Tibial nerve (tissue), 4 donors: ENCODE results near the gene VPS26A. TPM values are rescaled to one million over a fixed set of nuclear protein-coding genes. Genes with fewer than 3 reads are reported as not detected.

Source experiments
- DNase-seq, 2 donors: peaks; one replicate each; pipeline ENCODE4 v3.0.0-alpha.2; 2019; ENCODE audit warnings: low spot score in 2 of 2
- H3K27ac ChIP-seq, 4 donors: fragments of 200-600 bp; sonication (generic) in 3 of 4; one replicate each; pipeline ENCODE4 v1.5.1; 2017 to 2019; ENCODE audit warnings: mild to moderate bottlenecking in 1 of 4
- H3K27me3 ChIP-seq, 2 donors: fragments of 200-600 bp; sonication (generic) in 1 of 2; one replicate each; pipeline versions ENCODE4 v1.5.1 to v1.6.0; 2017 to 2019
- H3K36me3 ChIP-seq, 3 donors: fragments of 200-600 bp; sonication (generic); one replicate each; pipeline ENCODE4 v1.5.1; 2018 to 2019
- H3K4me1 ChIP-seq, 4 donors: fragments of 200-600 bp; sonication (generic) in 3 of 4; one replicate each; pipeline ENCODE4 v1.5.1; 2017 to 2019
- H3K4me3 ChIP-seq, 4 donors: fragments of 200-600 bp; sonication (generic) in 3 of 4; one replicate each; pipeline ENCODE4 v1.5.1; 2017 to 2019; ENCODE audit warnings: mild to moderate bottlenecking in 1 of 4, moderate library complexity in 1 of 4
- H3K9me3 ChIP-seq, 4 donors: fragments of 200-600 bp; sonication (generic) in 3 of 4; one replicate each; pipeline ENCODE4 v1.5.1; 2017 to 2019
- CTCF ChIP-seq, 5 experiments: fragments of 200-600 bp in 3 of 5; fragments of 450-650 bp in 2 of 5; sonication (generic) in 3 of 5; IDR thresholded peaks; one replicate each; pipeline ENCODE4 v1.5.1; 2016 to 2019; ENCODE audit warnings: antibody characterized with exemption in 5 of 5, mild to moderate bottlenecking in 3 of 5, moderate library complexity in 2 of 5
- EP300 ChIP-seq, 2 donors: sonication (generic); formaldehyde crosslinking; IDR thresholded peaks; one replicate each; pipeline ENCODE4 v1.6.1; 2017; ENCODE audit warnings: antibody characterized with exemption in 2 of 2, mild to moderate bottlenecking in 1 of 2
- POLR2A ChIP-seq, 2 donors: fragments of 450-650 bp; IDR thresholded peaks; one replicate each; pipeline ENCODE4 v1.6.1; 2017; ENCODE audit warnings: antibody characterized with exemption in 2 of 2, mild to moderate bottlenecking in 2 of 2, moderate library complexity in 2 of 2
- WGBS, 2 donors: methylation state at CpG; one replicate each; pipeline ENCODE4 v1.1.5; 2018; 5-methylcytosine and 5-hydroxymethylcytosine counted together
- total RNA-seq, 4 donors: library from RNA; depleted of rRNA; stranded (reverse); fragments of >200 nt; gene quantifications; one replicate each; pipeline ENCODE4 v1.1.0, GENCODE V29; 2016

The VPS26A gene
- total RNA-seq, 4 donors from 2014 or later: 36.8 to 51.1 (median 39.0) TPM

- TF ChIP-seq EP300 (IDR thresholded peaks at IDR 0.05): no peak
- TF ChIP-seq POLR2A (IDR thresholded peaks at IDR 0.05): no peak
- TF ChIP-seq CTCF (IDR thresholded peaks at IDR 0.05): no peak
- H3K9me3 ChIP-seq: no peaks in the 10 kb centered on the region
- DNase-seq: no peak
- no peaks in the 10 kb centered on the region for H3K36me3 ChIP-seq
- no peak overlapping the region for H3K27ac ChIP-seq
- H3K4me3 ChIP-seq: no peak overlapping the region
- H3K27me3 ChIP-seq: no peaks in the 10 kb centered on the region
- peaks cover 0 to 8% (median 0%) of the 10 kb centered on the region in 4 donors for H3K4me1 ChIP-seq
- WGBS, 2 donors: 58 to 59% methylated on average over 2 of the region's 2 CpGs
Measured at GRCh38 chr10:69146759-69147158, 22.8 kb downstream of the VPS26A start.

- H3K36me3 ChIP-seq: no peaks in the 10 kb centered on the region
- no peak for DNase-seq
- H3K4me3 ChIP-seq: no peak overlapping the region
- no peaks in the 10 kb centered on the region for H3K27me3 ChIP-seq
- no peak overlapping the region for H3K27ac ChIP-seq
- H3K9me3 ChIP-seq: no peaks in the 10 kb centered on the region
- peaks cover 0 to 8% (median 0%) of the 10 kb centered on the region in 4 donors for H3K4me1 ChIP-seq
- no peak for TF ChIP-seq CTCF (IDR thresholded peaks at IDR 0.05)
- no peak for TF ChIP-seq EP300 (IDR thresholded peaks at IDR 0.05)
- TF ChIP-seq POLR2A (IDR thresholded peaks at IDR 0.05): no peak
- WGBS, 2 donors: 94 to 97% methylated on average over 3 of the region's 3 CpGs
Measured at GRCh38 chr10:69151984-69152383, 28.0 kb downstream of the VPS26A start.

- Histone ChIP-seq H3K9me3 (no peaks in the 10 kb centered on the region), H3K36me3 (peaks cover 0 to 2% (median 2%) of the 10 kb centered on the region in 3 donors), H3K4me1 (no peaks in the 10 kb centered on the region), H3K27ac (no peak overlapping the region), H3K27me3 (no peaks in the 10 kb centered on the region), H3K4me3 (no peak overlapping the region)
- DNase-seq: no peak
- TF ChIP-seq POLR2A (IDR thresholded peaks at IDR 0.05) (no peak), EP300 (IDR thresholded peaks at IDR 0.05) (no peak), CTCF (IDR thresholded peaks at IDR 0.05) (no peak)
- 75 to 77% methylated on average over 6 of the region's 6 CpGs for WGBS, 2 donors
Measured at GRCh38 chr10:69153227-69153626, 29.2 kb downstream of the VPS26A start.

GRCh38 chr10:69160809-69161241 lies 36.8 kb downstream of the VPS26A start:
- Histone ChIP-seq H3K36me3 (peaks cover 0 to 66% (median 3%) of the 10 kb centered on the region in 3 donors), H3K4me3 (no peak overlapping the region), H3K9me3 (no peaks in the 10 kb centered on the region), H3K27me3 (no peaks in the 10 kb centered on the region), H3K4me1 (no peaks in the 10 kb centered on the region), H3K27ac (no peak overlapping the region)
- 95 to 96% methylated on average over 2 of the region's 2 CpGs for WGBS, 2 donors
- no peak for TF ChIP-seq EP300 (IDR thresholded peaks at IDR 0.05)
- TF ChIP-seq POLR2A (IDR thresholded peaks at IDR 0.05): no peak
- no peak for TF ChIP-seq CTCF (IDR thresholded peaks at IDR 0.05)
- no peak for DNase-seq

GRCh38 chr10:69168493-69168892 lies 44.5 kb downstream of the VPS26A start:
- Histone ChIP-seq H3K4me3 (no peak overlapping the region), H3K36me3 (peaks cover 0 to 89% (median 16%) of the 10 kb centered on the region in 3 donors), H3K27me3 (no peaks in the 10 kb centered on the region), H3K9me3 (no peaks in the 10 kb centered on the region), H3K27ac (no peak overlapping the region), H3K4me1 (no peaks in the 10 kb centered on the region)
- no peak for DNase-seq
- TF ChIP-seq POLR2A (IDR thresholded peaks at IDR 0.05) (no peak), CTCF (IDR thresholded peaks at IDR 0.05) (no peak), EP300 (IDR thresholded peaks at IDR 0.05) (no peak)
- 92 to 94% methylated on average over 4 of the region's 4 CpGs for WGBS, 2 donors
